DMS79 treated with DMSO at 0.1 percent for 48 hours (cell line): Measurements from ENCODE around the gene ST3GAL3.

Experiments
- DNase-seq: peaks from one replicate; lab custom pipeline; 2025; lab: John Stamatoyannopoulos, UW

Gene ST3GAL3

GRCh38 chr1:43965316-43965715 is 258.0 kb downstream of the ST3GAL3 start:
- no peak for DNase-seq

GRCh38 chr1:43968348-43968948 is 261.1 kb downstream of the ST3GAL3 start:
- no peak for DNase-seq

GRCh38 chr1:43969416-43969745 is 262.0 kb downstream of the ST3GAL3 start:
- no peak for DNase-seq

- peak; percentile 96 for DNase-seq
Measured at GRCh38 chr1:43969746-43970466, 262.6 kb downstream of the ST3GAL3 start, which contains the start of gene DPH2. TSS of gene DPH2 (plus strand) at chr1:43970010. CDS start at chr1:43970176, 166 bp downstream.

- DNase-seq = no peak
Measured at GRCh38 chr1:43970502-43970901, 263.2 kb downstream of the ST3GAL3 start.

GRCh38 chr1:43970911-43971310 is 263.6 kb downstream of the ST3GAL3 start:
- no peak for DNase-seq

- no peak for DNase-seq
Measured at GRCh38 chr1:43971336-43971980, 264.1 kb downstream of the ST3GAL3 start.

GRCh38 chr1:43973981-43974442 is 266.7 kb downstream of the ST3GAL3 start:
- peak; percentile 76 for DNase-seq

- DNase-seq = peak; percentile 92
Measured at GRCh38 chr1:43974443-43975248, 267.3 kb downstream of the ST3GAL3 start, which contains the start of gene ATP6V0B. TSS of gene ATP6V0B (plus strand) at chr1:43974960. CDS start at chr1:43975041, 81 bp downstream.

- DNase-seq = no peak
Measured at GRCh38 chr1:43975249-43975961, 268.1 kb downstream of the ST3GAL3 start.

GRCh38 chr1:43976045-43976444 is 268.7 kb downstream of the ST3GAL3 start:
- no peak for DNase-seq

- no peak for DNase-seq
Measured at GRCh38 chr1:43976890-43977289, 269.6 kb downstream of the ST3GAL3 start.

- DNase-seq = no peak
Measured at GRCh38 chr1:43977376-43978263, 270.3 kb downstream of the ST3GAL3 start.

GRCh38 chr1:43978264-43978550 is 270.9 kb downstream of the ST3GAL3 start:
- DNase-seq = no peak

GRCh38 chr1:43978551-43979260 is 271.4 kb downstream of the ST3GAL3 start, which contains the start of gene B4GALT2:
TSS of gene B4GALT2 (plus strand) at chr1:43979210. CDS start at chr1:43981161, 1,951 bp downstream.
- DNase-seq = peak; percentile 24

- DNase-seq = no peak
Measured at GRCh38 chr1:43979261-43979527, 271.9 kb downstream of the ST3GAL3 start.

- peak; percentile 18 for DNase-seq
Measured at GRCh38 chr1:43979528-43980254, 272.4 kb downstream of the ST3GAL3 start.

GRCh38 chr1:43980255-43981134 is 273.2 kb downstream of the ST3GAL3 start:
- DNase-seq = no peak
